Retina (tissue), 1 donor: ENCODE data around the gene MAP2.

Experiments used
- DNase-seq: peaks from one replicate; pipeline ENCODE4 v3.0.0-alpha.2; 2016

The MAP2 gene

DNA sequence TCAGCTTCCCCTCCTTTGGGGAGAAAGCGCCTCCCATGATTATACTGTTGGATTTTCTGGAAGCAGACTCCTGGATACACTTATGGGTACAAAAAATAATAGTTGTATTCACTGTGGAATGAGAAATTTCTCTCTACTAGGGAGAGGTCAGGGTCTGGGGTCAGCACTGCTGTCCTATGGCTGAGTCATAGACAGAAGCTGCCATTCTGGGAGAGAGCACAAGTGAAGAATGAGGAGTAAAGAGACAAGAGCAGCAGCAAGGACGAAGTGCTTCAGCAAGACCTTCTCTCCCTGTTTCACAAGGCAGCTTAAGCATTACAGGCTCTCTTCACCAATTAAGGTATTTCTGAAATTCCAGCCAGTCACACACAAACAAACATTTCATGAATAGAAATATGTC is 337.7 kb downstream of the MAP2 start:
- no peak for DNase-seq

DNA sequence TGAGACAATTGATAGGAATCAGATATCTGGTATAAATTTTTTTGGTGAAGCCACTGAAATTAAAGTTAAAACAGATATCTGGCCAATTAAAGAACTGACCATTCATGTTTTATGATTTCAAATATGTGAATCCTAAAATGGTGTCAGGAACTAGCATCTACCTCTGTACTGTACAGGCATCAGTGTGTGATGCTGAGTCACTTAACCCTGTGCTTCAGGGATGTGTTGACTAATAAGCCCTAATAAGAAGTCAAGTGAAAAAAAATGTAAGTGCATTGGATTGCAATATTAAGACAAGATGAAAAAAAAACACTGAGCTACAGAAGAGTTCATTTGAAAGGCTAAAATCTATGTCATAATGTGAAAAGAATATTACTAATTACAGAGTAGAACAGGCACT is 338.7 kb downstream of the MAP2 start:
- no peak for DNase-seq

DNA sequence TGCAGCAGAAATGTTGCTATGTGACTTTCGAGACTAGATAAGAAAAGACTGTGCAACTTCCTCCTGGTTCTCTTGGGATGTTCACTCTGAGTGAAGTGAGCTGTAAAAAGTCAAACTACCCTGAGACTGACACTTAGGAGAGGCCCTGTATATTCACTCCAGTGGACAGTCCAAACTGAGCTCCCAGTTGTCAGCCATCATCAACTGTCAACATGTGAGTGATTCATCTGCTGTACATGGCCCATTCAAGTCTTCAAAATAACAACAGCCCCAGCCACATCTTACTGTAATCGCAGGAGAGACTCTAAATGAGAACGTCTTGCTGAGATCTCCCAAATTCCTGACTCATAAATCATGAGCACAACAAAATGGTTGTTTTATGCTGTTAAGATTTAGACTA is 339.3 kb downstream of the MAP2 start:
- no peak for DNase-seq

DNA sequence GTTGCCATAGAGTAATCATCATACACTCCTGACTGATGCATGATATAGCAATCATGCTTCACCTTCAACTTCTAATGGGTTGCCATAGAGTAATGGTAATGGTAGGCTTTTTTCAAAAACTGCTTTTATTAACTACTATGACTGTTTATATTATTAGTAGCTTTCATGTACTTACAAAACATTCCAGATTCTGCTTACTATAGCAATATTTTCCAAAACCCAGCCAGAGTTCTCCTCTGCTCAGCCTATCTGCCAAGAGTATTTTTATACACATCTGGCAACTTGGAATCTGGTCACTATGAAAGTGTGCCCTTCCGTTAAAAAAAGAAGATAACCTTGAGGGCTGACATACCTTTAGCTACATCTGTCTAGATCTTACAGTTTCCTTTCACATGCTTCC is 342.8 kb downstream of the MAP2 start:
- DNase-seq: no peak

DNA sequence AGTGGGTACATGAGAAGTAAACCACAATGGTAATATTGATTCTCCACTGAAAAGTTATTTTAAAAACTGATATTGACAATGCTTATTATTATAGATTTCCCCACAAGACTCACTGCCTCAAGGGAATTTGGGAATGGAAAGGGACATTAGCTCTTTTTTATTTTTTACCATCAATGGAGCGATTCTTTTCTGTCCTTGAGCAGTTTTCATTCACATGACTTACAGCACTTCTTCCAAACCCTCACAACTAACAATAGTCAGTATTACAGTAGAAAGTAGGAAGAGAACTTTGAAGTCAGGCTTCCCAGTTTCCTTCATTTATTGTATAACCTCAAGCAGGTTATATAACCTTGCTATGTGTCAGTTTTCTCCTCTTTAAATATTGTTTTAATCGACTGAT is 343.5 kb downstream of the MAP2 start:
- DNase-seq: no peak

DNA sequence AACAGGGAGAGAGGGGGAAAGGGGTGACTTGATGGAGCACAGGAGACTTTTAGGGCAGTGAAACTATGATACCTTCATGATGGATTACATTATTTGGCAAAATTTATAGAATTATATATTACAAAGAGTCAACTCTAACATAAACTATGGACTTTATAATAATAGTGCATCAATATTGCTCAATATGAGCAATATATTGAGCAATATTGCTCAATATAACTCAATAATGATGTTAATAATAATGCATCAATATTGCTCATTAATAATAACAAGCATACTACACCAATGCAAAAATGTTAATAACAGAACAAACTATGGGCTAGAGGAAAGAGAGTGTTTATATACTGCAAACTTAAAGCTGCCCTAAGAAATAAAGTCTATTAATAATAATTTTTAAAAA is 344.7 kb downstream of the MAP2 start:
- no peak for DNase-seq

DNA sequence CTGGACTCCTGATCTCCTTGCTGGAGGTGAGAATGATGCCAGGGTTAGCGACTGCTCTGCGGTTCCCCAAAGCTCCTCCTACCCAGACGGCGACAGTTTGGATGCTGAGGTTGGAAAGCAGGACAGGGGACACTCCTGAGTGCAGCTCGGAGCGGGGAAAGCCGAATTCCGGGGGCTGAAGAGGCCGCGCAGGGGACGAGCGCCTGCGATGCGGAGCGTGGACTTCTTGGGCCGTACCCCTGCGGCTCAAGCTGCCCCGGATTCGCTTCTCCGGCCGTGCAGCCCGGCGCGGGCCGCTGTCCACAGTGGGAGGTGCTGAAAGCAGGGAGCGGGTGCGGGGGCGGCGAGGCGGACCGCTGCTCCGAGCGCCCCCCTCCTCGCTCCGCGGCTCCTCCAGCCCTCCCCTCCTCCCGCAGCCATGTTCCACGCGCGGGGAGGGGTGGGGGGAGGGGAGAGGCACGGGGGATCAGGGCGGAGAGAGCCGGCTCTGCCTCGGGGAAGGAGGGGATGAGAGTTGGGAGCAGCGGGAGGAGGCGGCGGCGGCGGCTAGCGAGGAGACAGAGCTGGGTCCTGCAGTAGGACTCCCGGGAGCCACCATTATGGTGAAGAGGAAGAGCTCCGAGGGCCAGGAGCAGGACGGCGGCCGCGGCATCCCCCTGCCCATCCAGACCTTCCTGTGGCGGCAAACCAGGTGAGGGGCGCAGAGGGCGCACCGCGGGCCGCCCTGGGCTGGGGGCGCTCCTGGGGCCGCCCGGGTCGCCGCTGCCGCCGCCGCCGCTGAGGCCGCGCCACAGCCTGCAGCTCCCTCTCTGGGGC is 347.8 kb downstream of the MAP2 start, which contains the start of gene UNC80:
TSS of gene UNC80 (plus strand) at position 359 of the 816 bp plus-strand sequence. CDS start at position 600, 241 bp downstream.
- DNase-seq: peak; percentile 92

DNA sequence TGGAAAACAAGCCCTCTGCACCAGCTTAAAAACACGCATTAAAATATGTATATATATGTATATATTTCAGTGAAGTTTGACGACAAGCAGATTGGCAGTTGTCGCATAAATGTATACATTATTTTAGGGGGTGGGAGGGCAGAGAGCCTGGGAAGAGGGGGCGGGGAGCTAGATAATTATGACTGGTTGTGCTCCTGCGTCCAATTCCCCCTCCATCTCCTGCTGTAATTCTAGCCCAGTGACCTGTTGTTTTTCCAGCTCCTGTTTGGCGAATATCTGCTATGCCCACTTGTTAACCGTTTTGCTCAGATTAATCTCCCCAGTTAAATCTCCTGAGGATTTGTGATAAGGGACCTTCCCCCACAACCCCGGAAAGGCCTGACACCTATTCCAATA is 348.4 kb downstream of the MAP2 start:
- DNase-seq: peak; percentile 30

DNA sequence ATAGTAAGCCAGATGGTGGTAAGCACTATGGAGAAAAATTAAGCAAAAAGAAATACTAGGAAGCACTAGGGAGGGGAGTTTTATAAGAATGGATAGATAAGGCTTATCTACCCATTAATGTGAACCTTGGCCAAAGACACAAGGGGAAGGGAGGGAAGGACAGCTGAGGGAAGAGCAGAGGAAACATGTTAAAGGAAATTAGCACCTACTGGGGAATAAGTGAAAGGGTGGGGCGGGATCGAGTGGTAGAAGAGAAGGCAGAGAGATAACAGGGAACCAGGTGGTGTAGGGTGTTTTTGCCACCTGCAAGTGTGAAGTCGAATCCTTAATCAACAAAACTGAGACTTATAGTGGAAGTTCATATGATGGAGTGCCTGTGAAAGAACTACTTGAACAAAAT is 349.5 kb downstream of the MAP2 start:
- no peak for DNase-seq
